DOHH2 (cell line): Measurements from ENCODE around the gene FUOM.

ENCODE experiments used
- H3F3A ChIP-seq: fragments of 200-600 bp; sonication (generic), shearing (Covaris generic); 2 replicates; pipeline ENCODE4 v1.6.0; 2016; ENCODE audit warnings: antibody characterized with exemption, mild to moderate bottlenecking; ENCODE audit not compliant: control insufficient read depth, insufficient read depth
- H3K27ac ChIP-seq: fragments of 200-600 bp; sonication (generic); 2 replicates; pipeline ENCODE4 v1.5.1; 2014; ENCODE audit warnings: low read depth, mild to moderate bottlenecking, low read length, moderate library complexity
- H3K27me3 ChIP-seq: fragments of 200-600 bp; sonication (generic); 2 replicates; pipeline ENCODE4 v1.6.1; 2014; ENCODE audit warnings: mild to moderate bottlenecking, low read length, mixed read lengths; ENCODE audit not compliant: control insufficient read depth
- H3K36me3 ChIP-seq: fragments of 200-600 bp; sonication (generic); 2 replicates; pipeline ENCODE4 v1.6.1; 2014; ENCODE audit warnings: mild to moderate bottlenecking, low read length, moderate library complexity, mixed read lengths; ENCODE audit not compliant: control insufficient read depth
- H3K4me1 ChIP-seq: fragments of 200-600 bp; sonication (generic); 2 replicates; pipeline ENCODE4 v1.6.1; 2014; ENCODE audit warnings: mild to moderate bottlenecking, low read length, mixed read lengths; ENCODE audit not compliant: control insufficient read depth
- H3K4me2 ChIP-seq: fragments of 200-600 bp; sonication (generic); 2 replicates; pipeline ENCODE4 v1.6.0; 2014; ENCODE audit warnings: mild to moderate bottlenecking, low read length, moderate library complexity
- H3K4me3 ChIP-seq: fragments of 200-600 bp; sonication (generic); 2 replicates; pipeline ENCODE4 v1.5.1; 2014; ENCODE audit warnings: mild to moderate bottlenecking, low read length, mixed read lengths
- H3K79me2 ChIP-seq: fragments of 200-600 bp; sonication (generic); 2 replicates; pipeline ENCODE4 v1.6.1; 2014; ENCODE audit warnings: mild to moderate bottlenecking, low read length, mixed read lengths; ENCODE audit not compliant: control insufficient read depth
- H3K9me2 ChIP-seq: fragments of 200-600 bp; sonication (generic); replicated peaks from 2 replicates; pipeline ENCODE4 v1.6.1; 2014; ENCODE audit warnings: mild to moderate bottlenecking, low read length, mixed read lengths; ENCODE audit not compliant: control insufficient read depth
- H3K9me3 ChIP-seq: fragments of 200-600 bp; sonication (generic); 2 replicates; pipeline ENCODE4 v1.6.1; 2014; ENCODE audit warnings: antibody characterized with exemption, low read length, mixed read lengths; ENCODE audit not compliant: control insufficient read depth, insufficient read depth
- H4K20me1 ChIP-seq: fragments of 200-600 bp; sonication (generic); 2 replicates; pipeline ENCODE4 v1.6.0; 2014; ENCODE audit warnings: low read depth, mild to moderate bottlenecking, antibody characterized with exemption, low read length, moderate library complexity; ENCODE audit not compliant: control insufficient read depth, insufficient read depth
- EZH2phosphoT487 ChIP-seq: fragments of 200-600 bp; sonication (generic); IDR thresholded peaks from 2 replicates; pipeline ENCODE4 v1.6.1; 2017; ENCODE audit warnings: borderline replicate concordance, mild to moderate bottlenecking, antibody characterized with exemption, low read length, moderate library complexity, mixed read lengths
- TF ChIP-seq, protein P1 (sequence below): fragments of 200-600 bp; sonication (generic); IDR thresholded peaks from one replicate; pipeline ENCODE4 v1.5.1; 2014; ENCODE audit warnings: antibody characterized with exemption, mild to moderate bottlenecking, low read depth, low read length; ENCODE audit not compliant: poor library complexity, severe bottlenecking

The FUOM gene

DNA sequence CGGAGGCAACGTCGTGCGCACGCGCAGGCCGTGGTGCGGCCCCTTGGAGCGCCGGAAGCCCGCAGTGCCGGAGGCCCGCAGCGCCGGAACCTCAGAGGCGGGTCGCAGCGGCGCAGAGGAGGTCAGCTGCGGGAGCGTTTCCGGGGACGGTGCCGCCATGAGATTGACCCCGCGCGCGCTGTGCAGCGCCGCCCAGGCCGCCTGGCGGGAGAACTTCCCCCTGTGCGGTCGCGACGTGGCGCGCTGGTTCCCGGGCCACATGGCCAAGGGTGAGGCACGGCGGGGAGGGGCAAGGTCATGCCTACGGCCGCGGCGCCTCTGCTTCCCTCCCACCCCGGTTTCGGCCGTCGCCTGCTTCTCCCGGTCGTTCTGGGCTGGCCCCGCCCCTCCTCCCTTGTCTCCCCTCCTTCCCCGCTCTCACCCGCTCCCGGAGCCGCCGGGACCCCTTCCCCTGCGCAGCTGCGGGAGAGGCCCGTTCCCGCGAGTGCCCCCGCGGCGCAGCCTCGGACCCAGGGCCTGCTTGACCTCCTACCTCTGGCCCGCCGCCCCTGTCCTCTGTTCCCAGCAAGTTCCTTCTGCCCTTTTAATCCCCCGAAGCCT is 36.3 kb upstream of the FUOM start, which contains the start of gene MTG1:
Gene MTG1 (plus strand): TSS at position 94 of the 600 bp plus-strand sequence. CDS start 64 bp downstream, at position 158.
- Histone ChIP-seq H3F3A (peaks cover 15% of the 10 kb centered on the region), H3K4me2 (peak within 1 kb of the TSS; percentile 86), H3K4me3 (peak within 1 kb of the TSS; percentile 83), H3K9me3 (no peaks in the 10 kb centered on the region), H4K20me1 (peaks cover 5% of the 10 kb centered on the region; the same call in 1 of the 2 replicates), H3K79me2 (peaks cover 49% of the 10 kb centered on the region), H3K27ac (peak within 1 kb of the TSS; percentile 59), H3K9me2 (no peaks in the 10 kb centered on the region), H3K36me3 (peaks cover 53% of the 10 kb centered on the region), H3K4me1 (peaks cover 55% of the 10 kb centered on the region), H3K27me3 (no peaks in the 10 kb centered on the region)
- TF ChIP-seq, protein P1, sequence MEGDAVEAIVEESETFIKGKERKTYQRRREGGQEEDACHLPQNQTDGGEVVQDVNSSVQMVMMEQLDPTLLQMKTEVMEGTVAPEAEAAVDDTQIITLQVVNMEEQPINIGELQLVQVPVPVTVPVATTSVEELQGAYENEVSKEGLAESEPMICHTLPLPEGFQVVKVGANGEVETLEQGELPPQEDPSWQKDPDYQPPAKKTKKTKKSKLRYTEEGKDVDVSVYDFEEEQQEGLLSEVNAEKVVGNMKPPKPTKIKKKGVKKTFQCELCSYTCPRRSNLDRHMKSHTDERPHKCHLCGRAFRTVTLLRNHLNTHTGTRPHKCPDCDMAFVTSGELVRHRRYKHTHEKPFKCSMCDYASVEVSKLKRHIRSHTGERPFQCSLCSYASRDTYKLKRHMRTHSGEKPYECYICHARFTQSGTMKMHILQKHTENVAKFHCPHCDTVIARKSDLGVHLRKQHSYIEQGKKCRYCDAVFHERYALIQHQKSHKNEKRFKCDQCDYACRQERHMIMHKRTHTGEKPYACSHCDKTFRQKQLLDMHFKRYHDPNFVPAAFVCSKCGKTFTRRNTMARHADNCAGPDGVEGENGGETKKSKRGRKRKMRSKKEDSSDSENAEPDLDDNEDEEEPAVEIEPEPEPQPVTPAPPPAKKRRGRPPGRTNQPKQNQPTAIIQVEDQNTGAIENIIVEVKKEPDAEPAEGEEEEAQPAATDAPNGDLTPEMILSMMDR = peak; percentile 14
- TF ChIP-seq EZH2phosphoT487 = no peak

DNA sequence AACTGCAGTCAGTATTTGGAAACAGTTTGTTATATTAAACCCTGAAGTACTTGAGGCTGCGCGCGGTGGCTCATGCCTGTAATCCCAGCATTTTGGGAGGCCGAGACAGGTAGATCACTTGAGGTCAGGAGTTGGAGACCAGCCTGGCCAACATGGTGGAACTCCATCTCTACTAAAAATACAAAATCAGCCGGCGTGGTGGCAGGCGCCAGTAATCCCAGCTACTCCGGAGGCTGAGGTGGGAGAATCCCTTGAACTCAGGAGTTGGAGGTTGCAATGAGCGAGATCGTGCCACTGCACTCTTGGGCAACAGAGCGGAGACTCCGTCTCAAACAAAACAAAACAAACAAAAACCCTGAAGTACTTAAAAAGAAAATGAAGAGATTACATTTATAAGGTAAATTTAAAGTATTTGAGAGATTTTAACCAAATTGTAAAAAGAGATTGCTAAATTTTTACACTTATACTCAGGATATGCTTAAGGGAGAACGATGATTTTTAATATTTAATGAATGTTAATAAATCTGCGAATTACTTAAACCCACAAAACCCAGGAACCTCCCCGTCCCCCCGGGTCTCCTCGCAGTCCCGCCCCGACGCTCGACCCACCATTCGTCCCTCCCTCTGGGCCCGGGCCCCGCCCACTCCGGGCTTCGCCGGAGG is 35.7 kb upstream of the FUOM start:
- peaks cover 49% of the 10 kb centered on the region for H3K36me3 ChIP-seq
- TF ChIP-seq EZH2phosphoT487 = no peak
- TF ChIP-seq, protein P1 = no peak
- no peaks in the 10 kb centered on the region for H3K9me3 ChIP-seq
- peaks cover 43% of the 10 kb centered on the region for H3K79me2 ChIP-seq
- H3K4me1 ChIP-seq = peaks cover 57% of the 10 kb centered on the region
- H3K4me3 ChIP-seq = peak overlapping the region; percentile 83
- peaks cover 5% of the 10 kb centered on the region; the same call in 1 of the 2 replicates for H4K20me1 ChIP-seq
- H3K4me2 ChIP-seq = peak overlapping the region; percentile 86
- peaks cover 17% of the 10 kb centered on the region for H3F3A ChIP-seq
- H3K27me3 ChIP-seq = no peaks in the 10 kb centered on the region
- no peaks in the 10 kb centered on the region for H3K9me2 ChIP-seq
- peak overlapping the region; percentile 30 for H3K27ac ChIP-seq

DNA sequence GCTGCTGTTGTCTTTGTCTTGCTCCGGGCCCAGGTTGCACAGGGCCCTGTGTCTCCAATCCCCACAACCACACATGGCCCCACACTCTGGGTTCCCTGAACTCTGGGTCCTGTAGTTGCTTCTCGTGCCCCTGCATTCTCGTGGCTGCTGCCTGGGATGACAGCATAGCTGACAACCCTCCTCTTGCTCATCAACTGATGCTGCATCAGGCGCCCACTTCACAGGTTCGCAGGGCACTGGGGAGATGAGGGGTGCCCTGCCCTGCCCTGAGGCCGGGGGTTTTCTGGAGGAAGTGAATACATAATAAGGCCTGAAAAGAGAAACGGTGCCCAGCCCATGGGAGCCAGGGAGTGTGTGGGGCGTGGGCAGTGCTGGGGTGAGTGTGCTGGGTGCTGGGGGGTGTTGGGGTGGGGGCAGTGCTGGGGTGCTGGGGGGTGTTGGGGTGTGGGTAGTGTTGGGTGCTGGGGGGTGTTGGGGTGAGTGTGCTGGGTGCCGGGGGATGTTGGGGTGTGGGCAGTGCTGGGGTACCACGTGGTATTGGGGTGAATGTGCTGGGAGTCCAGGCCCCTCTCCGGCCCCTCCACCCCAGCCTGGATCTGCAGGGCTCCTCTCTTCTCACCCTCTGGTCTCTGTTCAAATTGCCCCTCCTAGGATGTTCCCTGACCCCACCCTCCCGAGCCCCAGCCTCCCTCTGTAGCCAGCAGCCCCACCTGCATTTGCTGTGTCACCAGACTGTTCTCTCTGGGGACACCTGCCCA is 34.1 kb upstream of the FUOM start:
- peak overlapping the region; percentile 97 for H3K27ac ChIP-seq
- peaks cover 41% of the 10 kb centered on the region for H3K36me3 ChIP-seq
- no peaks in the 10 kb centered on the region for H3K27me3 ChIP-seq
- peak overlapping the region; percentile 84 for H3K4me2 ChIP-seq
- no peaks in the 10 kb centered on the region for H3K9me3 ChIP-seq
- no peaks in the 10 kb centered on the region for H3K9me2 ChIP-seq
- peaks cover 17% of the 10 kb centered on the region for H3F3A ChIP-seq
- peaks cover 5% of the 10 kb centered on the region; the same call in 1 of the 2 replicates for H4K20me1 ChIP-seq
- H3K4me3 ChIP-seq = peak overlapping the region; percentile 83
- H3K4me1 ChIP-seq = peaks cover 67% of the 10 kb centered on the region
- H3K79me2 ChIP-seq = peaks cover 35% of the 10 kb centered on the region
- TF ChIP-seq EZH2phosphoT487 = no peak
- TF ChIP-seq, protein P1 = no peak
